HEK293T (cell line): Measurements from ENCODE around the gene RPL22.

ENCODE experiments used
- ARNT ChIP-seq: fragments of 450-650 bp; IDR thresholded peaks from 2 replicates; pipeline ENCODE4 v1.6.1; 2017; ENCODE audit warnings: mild to moderate bottlenecking
- BHLHE40 ChIP-seq: fragments of 450-650 bp; IDR thresholded peaks from 2 replicates; pipeline ENCODE4 v1.6.1; 2016; ENCODE audit warnings: mild to moderate bottlenecking, moderate library complexity, borderline replicate concordance
- ELF4 ChIP-seq: fragments of 450-650 bp; IDR thresholded peaks from 2 replicates; pipeline ENCODE4 v1.6.1; 2017; ENCODE audit warnings: antibody characterized with exemption
- FOXK2 ChIP-seq: fragments of 450-650 bp; IDR thresholded peaks from 2 replicates; pipeline ENCODE4 v1.6.1; 2016; ENCODE audit warnings: mild to moderate bottlenecking
- LEF1 ChIP-seq: fragments of 450-650 bp; IDR thresholded peaks from 2 replicates; pipeline ENCODE4 v1.6.1; 2017; ENCODE audit warnings: mild to moderate bottlenecking, borderline replicate concordance
- NFRKB ChIP-seq: fragments of 450-650 bp; IDR thresholded peaks from 2 replicates; pipeline ENCODE4 v1.6.1; 2016; ENCODE audit warnings: mild to moderate bottlenecking, moderate library complexity
- SUZ12 ChIP-seq: fragments of 450-650 bp; IDR thresholded peaks from 2 replicates; pipeline ENCODE4 v1.6.1; 2016; ENCODE audit warnings: mild to moderate bottlenecking
- TARDBP ChIP-seq: fragments of 450-650 bp; IDR thresholded peaks from 2 replicates; pipeline ENCODE4 v1.6.1; 2016
- ZNF384 ChIP-seq: fragments of 450-650 bp; IDR thresholded peaks from 2 replicates; pipeline ENCODE4 v1.6.1; 2016

- TF ChIP-seq SUZ12 (no peak), LEF1 (no peak), TARDBP (no peak), ARNT (no peak), FOXK2 (no peak), NFRKB (no peak), BHLHE40 (no peak), ELF4 (no peak), ZNF384 (no peak)
These were observed 20.8 kb upstream of the RPL22 start for GRCh38 chr1:6220236-6220635.
